Large intestine (tissue), 1 donor: Measurements from ENCODE around the gene SLC26A5. TPM values are rescaled to one million over a fixed set of nuclear protein-coding genes. Genes with fewer than 3 reads are reported as not detected.

ENCODE experiments used
- polyA plus RNA-seq: library from polyadenylated mRNA; unstranded; fragments of 120-200 nt; gene quantifications from one replicate; pipeline ENCODE4 v1.2.1, GENCODE V29; 2013

SLC26A5 gene
- polyA plus RNA-seq, 1 donor, result 0.09 TPM

Other genes starting within 250 kb of the SLC26A5 start
- gene PMPCB, start 148.8 kb downstream of the SLC26A5 start, polyA plus RNA-seq, result 90.5 TPM
- 38.8 TPM for gene DNAJC2, start 101.4 kb downstream of the SLC26A5 start, polyA plus RNA-seq
- 107 TPM for gene PSMC2, start 98.6 kb downstream of the SLC26A5 start, polyA plus RNA-seq